Activated naive CD4-positive, alpha-beta T cell treated with anti-CD3 and anti-CD28 coated beads, Interleukin-2, amount 10 ng/mL, durations not matched to agents 7 days and 5 days (primary cell): ENCODE measurements around the gene CCDC192.
"Not testable (repeated sequence)": the region's sequence is repeated elsewhere in the genome, so short reads cannot be mapped to it uniquely, and the experiment has no call there.

Experiments
- CTCF ChIA-PET: fragments of 350-600 bp; sonication (Branson Sonifier 250); formaldehyde crosslinking; loops from one replicate; lab custom pipeline; 2021; ENCODE audit warnings: antibody characterized with exemption; lab: Charles Lee
- DNase-seq: peaks from one replicate; pipeline ENCODE4 v3.0.0-alpha.2; 2020
- H3K27ac Mint-ChIP-seq: one replicate; pipeline ENCODE4 v1.8.0; 2021; ENCODE audit warnings: mild to moderate bottlenecking, moderate library complexity, mixed read lengths
- H3K27me3 Mint-ChIP-seq: one replicate; pipeline ENCODE4 v1.8.0; 2021; ENCODE audit warnings: mild to moderate bottlenecking, mixed read lengths
- H3K36me3 Mint-ChIP-seq: one replicate; pipeline ENCODE4 v1.8.0; 2021; ENCODE audit warnings: mixed read lengths
- H3K4me1 Mint-ChIP-seq: one replicate; pipeline ENCODE4 v1.8.0; 2021; ENCODE audit warnings: mixed read lengths
- H3K4me3 Mint-ChIP-seq: one replicate; pipeline ENCODE4 v1.8.0; 2021; ENCODE audit warnings: mild to moderate bottlenecking, moderate library complexity, mixed read lengths
- H3K9me3 Mint-ChIP-seq: one replicate; pipeline ENCODE4 v1.8.0; 2021; ENCODE audit warnings: mixed read lengths

The CCDC192 gene

GRCh38 chr5:127684726-127685467 is 18.3 kb upstream of the CCDC192 start:
- Mint-ChIP-seq H3K4me1 (no peaks in the 10 kb centered on the region), H3K27me3 (no peaks in the 10 kb centered on the region), H3K27ac (no peak overlapping the region), H3K36me3 (no peaks in the 10 kb centered on the region), H3K9me3 (no peaks in the 10 kb centered on the region), H3K4me3 (no peak overlapping the region)
- CTCF ChIA-PET, result no interaction called here
- no peak for DNase-seq

GRCh38 chr5:127685662-127686061 is 17.5 kb upstream of the CCDC192 start:
- Mint-ChIP-seq H3K36me3 (no peaks in the 10 kb centered on the region), H3K27ac (no peak overlapping the region), H3K27me3 (no peaks in the 10 kb centered on the region), H3K4me1 (no peaks in the 10 kb centered on the region), H3K9me3 (no peaks in the 10 kb centered on the region), H3K4me3 (no peak overlapping the region)
- CTCF ChIA-PET, result no interaction called here
- DNase-seq, result no peak

GRCh38 chr5:127686424-127686823 is 16.8 kb upstream of the CCDC192 start:
- Mint-ChIP-seq H3K4me1 (no peaks in the 10 kb centered on the region), H3K9me3 (no peaks in the 10 kb centered on the region), H3K36me3 (no peaks in the 10 kb centered on the region), H3K27ac (no peak overlapping the region), H3K27me3 (no peaks in the 10 kb centered on the region), H3K4me3 (no peak overlapping the region)
- CTCF ChIA-PET, result no interaction called here
- DNase-seq, result no peak

DNA sequence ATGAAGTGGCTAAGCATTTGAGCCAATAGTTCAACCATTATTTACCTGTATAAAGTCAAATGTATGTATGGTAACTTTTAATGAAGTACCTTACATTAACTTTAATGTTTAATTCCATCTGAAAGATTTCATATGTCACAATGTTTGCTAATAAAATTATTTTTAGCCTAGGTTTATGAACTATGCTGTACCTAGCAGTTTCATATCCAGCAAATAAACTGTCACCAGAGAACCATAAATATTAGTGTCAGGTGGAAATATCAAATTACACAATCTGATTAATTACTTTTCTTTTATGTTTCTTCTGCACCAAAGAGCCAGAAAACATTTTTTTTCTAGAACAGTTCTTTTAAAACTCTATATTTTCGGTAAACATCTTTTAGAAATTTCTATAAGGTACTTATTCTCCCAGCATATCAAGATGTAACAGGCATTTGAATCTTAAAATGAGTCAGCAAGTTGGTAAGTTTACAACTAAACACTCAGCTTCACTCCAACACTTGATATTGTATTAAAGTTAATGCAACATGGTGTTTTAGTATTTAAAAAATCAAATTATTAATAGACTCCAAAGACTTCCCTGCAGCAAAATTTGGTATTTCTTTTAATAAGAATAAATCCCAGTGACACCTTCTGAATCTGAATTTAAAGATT is 8.5 kb upstream of the CCDC192 start:
- Mint-ChIP-seq H3K27ac (no peak overlapping the region), H3K27me3 (no peaks in the 10 kb centered on the region), H3K36me3 (no peaks in the 10 kb centered on the region), H3K9me3 (no peaks in the 10 kb centered on the region), H3K4me1 (no peaks in the 10 kb centered on the region), H3K4me3 (no peak overlapping the region)
- no peak for DNase-seq
- CTCF ChIA-PET, result no interaction called here

- CTCF ChIA-PET, result no interaction called here
- Mint-ChIP-seq H3K27me3 (no peaks in the 10 kb centered on the region), H3K9me3 (no peaks in the 10 kb centered on the region)
Observed at GRCh38 chr5:127695346-127695745, 7.8 kb upstream of the CCDC192 start.

GRCh38 chr5:127696683-127697082 is 6.5 kb upstream of the CCDC192 start:
- no peak overlapping the region for H3K4me3 Mint-ChIP-seq
- H3K4me1 Mint-ChIP-seq, result no peaks in the 10 kb centered on the region
- CTCF ChIA-PET, result no interaction called here
- H3K9me3 Mint-ChIP-seq, result no peaks in the 10 kb centered on the region
- H3K36me3 Mint-ChIP-seq, result no peaks in the 10 kb centered on the region
- H3K27me3 Mint-ChIP-seq, result no peaks in the 10 kb centered on the region
- no peak for DNase-seq
- H3K27ac Mint-ChIP-seq, result no peak overlapping the region

More at GRCh38 chr5:127695346-127695745, 7.8 kb upstream of the CCDC192 start:
- Mint-ChIP-seq H3K4me1 (no peaks in the 10 kb centered on the region), H3K4me3 (no peak overlapping the region), H3K36me3 (no peaks in the 10 kb centered on the region), H3K27ac (no peak overlapping the region)
- DNase-seq, result no peak

GRCh38 chr5:127697894-127698600 is 5.1 kb upstream of the CCDC192 start:
- Mint-ChIP-seq H3K36me3 (no peaks in the 10 kb centered on the region), H3K27me3 (no peaks in the 10 kb centered on the region), H3K9me3 (no peaks in the 10 kb centered on the region), H3K4me3 (no peak overlapping the region), H3K4me1 (no peaks in the 10 kb centered on the region), H3K27ac (no peak overlapping the region)
- CTCF ChIA-PET, result no interaction called here
- no peak for DNase-seq

DNA sequence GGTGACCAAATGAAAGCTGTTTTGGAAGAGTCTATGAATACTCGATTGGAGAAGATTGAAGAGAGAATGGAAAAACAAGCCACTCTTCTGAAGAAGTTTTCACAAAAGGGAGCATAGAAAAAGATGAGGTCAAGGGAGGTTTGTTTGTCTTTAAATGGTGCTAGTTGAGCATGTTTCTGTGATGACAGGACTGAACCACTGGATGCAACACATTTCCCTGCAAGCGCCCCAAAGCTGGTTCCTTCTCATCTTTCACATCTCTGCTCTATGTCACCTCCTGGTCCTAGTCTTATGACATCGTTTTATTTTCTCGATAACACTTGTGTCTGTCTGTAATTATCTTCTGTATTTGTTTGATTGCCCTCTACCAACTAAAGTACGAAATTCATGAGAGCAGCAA is 3.8 kb upstream of the CCDC192 start:
- Mint-ChIP-seq H3K27ac (no peak overlapping the region), H3K4me3 (no peak overlapping the region), H3K36me3 (no peaks in the 10 kb centered on the region), H3K9me3 (no peaks in the 10 kb centered on the region), H3K27me3 (no peaks in the 10 kb centered on the region), H3K4me1 (no peaks in the 10 kb centered on the region)
- DNase-seq, result no peak
- CTCF ChIA-PET, result no interaction called here

DNA sequence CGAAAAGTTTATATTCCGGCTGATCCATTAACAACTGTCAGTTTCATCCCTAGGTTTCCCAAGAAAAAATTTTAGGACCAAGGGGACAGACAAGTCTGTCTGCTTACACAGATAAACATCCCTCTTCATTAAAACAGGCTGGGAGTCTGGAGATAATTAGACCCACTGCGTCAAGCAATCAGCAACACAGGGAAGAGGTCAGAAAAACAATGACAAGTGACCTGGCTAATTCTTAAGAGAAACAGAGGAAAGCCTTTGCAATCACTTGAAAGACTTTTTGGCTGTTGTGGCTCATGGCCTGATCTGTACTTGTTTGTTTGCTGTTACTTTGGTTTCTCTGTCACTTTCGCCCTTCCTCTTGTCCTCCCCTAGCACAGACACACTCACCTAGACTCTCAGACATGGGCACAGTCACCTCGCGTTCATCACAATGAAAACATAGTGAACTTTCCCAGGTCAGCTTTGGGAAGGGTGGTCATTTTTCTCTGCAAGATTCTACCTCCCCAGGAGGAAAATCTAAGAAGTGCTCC is 2.9 kb upstream of the CCDC192 start:
- no peaks in the 10 kb centered on the region for H3K4me1 Mint-ChIP-seq
- H3K9me3 Mint-ChIP-seq, result no peaks in the 10 kb centered on the region
- no peaks in the 10 kb centered on the region for H3K27me3 Mint-ChIP-seq
- DNase-seq, result no peak
- no peak overlapping the region for H3K27ac Mint-ChIP-seq
- H3K36me3 Mint-ChIP-seq, result no peaks in the 10 kb centered on the region
- H3K4me3 Mint-ChIP-seq, result no peak overlapping the region
- CTCF ChIA-PET, result no interaction called here

GRCh38 chr5:127702434-127702833 is 757 bp upstream of the CCDC192 start:
- CTCF ChIA-PET, result no interaction called here
- no peaks in the 10 kb centered on the region for H3K27me3 Mint-ChIP-seq
- H3K4me3 Mint-ChIP-seq, result no peak overlapping the region
- H3K36me3 Mint-ChIP-seq, result no peaks in the 10 kb centered on the region
- no peak overlapping the region for H3K27ac Mint-ChIP-seq
- H3K9me3 Mint-ChIP-seq, result no peaks in the 10 kb centered on the region
- no peak for DNase-seq
- H3K4me1 Mint-ChIP-seq, result no peaks in the 10 kb centered on the region

GRCh38 chr5:127705120-127705892 is 2.1 kb downstream of the CCDC192 start:
- Mint-ChIP-seq H3K9me3 (no peaks in the 10 kb centered on the region), H3K4me1 (no peaks in the 10 kb centered on the region), H3K36me3 (no peaks in the 10 kb centered on the region), H3K4me3 (no peak overlapping the region), H3K27ac (no peak overlapping the region), H3K27me3 (no peaks in the 10 kb centered on the region)
- no peak for DNase-seq
- CTCF ChIA-PET, result no interaction called here

GRCh38 chr5:127706691-127707090 is 3.5 kb downstream of the CCDC192 start:
- no peaks in the 10 kb centered on the region for H3K27me3 Mint-ChIP-seq
- H3K4me3 Mint-ChIP-seq, result no peak overlapping the region
- H3K9me3 Mint-ChIP-seq, result no peaks in the 10 kb centered on the region
- no peaks in the 10 kb centered on the region for H3K4me1 Mint-ChIP-seq
- DNase-seq, result no peak
- H3K36me3 Mint-ChIP-seq, result no peaks in the 10 kb centered on the region
- CTCF ChIA-PET, result no interaction called here
- H3K27ac Mint-ChIP-seq, result no peak overlapping the region

DNA sequence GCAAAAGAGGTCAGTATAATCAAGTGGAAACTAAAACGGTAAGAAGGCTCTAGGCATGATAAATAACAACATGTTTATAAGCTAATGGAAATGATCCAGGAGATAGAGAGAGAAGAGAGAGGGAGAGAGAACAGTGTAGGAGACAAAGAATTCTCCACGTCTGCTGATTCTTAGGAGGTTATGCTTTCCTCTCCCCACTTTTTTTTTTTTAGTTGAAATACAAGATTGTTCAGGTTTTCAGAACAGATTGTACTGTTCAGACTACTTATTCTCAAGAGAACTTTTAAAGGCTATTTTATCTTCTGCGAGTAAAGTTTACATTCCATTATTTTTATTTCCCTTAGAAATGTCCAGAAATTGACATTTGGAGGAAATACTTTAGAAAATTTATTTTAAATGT is 4.0 kb downstream of the CCDC192 start:
- Mint-ChIP-seq H3K27me3 (no peaks in the 10 kb centered on the region), H3K9me3 (no peaks in the 10 kb centered on the region), H3K27ac (no peak overlapping the region), H3K4me3 (no peak overlapping the region), H3K4me1 (no peaks in the 10 kb centered on the region), H3K36me3 (no peaks in the 10 kb centered on the region)
- CTCF ChIA-PET, result no interaction called here
- no peak for DNase-seq

DNA sequence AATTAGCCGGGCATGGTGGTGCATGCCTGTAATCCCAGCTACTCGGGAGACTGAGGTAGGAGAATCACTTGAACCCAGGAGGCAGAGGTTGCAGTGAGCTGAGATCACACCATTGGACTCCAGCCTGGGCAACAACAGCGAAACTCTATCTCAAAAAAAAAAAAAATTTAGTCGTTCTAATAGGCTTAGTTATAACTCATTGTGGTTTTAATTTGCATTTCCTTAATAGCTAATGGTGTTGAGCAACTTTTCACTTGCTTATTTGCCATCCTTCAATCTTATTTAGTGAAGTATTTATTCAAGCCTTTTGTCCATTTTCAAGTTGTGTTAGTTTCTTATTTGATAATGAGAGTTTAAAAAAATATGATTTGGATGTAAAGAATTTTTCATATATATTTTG is 9.9 kb downstream of the CCDC192 start:
- DNase-seq, H3K9me3 Mint-ChIP-seq, H3K27me3 Mint-ChIP-seq, H3K4me1 Mint-ChIP-seq, CTCF ChIA-PET, H3K4me3 Mint-ChIP-seq, H3K36me3 Mint-ChIP-seq, H3K27ac Mint-ChIP-seq: not testable (repeated sequence)
